ENCODE data around the gene TAX1BP1.
A peak's percentile ranks its signal among the peaks of the same experiment; 100 is the strongest.
"Not testable (repeated sequence)": the region's sequence is repeated elsewhere in the genome, so short reads cannot be mapped to it uniquely, and the experiment has no call there.

Gene TAX1BP1

DNA sequence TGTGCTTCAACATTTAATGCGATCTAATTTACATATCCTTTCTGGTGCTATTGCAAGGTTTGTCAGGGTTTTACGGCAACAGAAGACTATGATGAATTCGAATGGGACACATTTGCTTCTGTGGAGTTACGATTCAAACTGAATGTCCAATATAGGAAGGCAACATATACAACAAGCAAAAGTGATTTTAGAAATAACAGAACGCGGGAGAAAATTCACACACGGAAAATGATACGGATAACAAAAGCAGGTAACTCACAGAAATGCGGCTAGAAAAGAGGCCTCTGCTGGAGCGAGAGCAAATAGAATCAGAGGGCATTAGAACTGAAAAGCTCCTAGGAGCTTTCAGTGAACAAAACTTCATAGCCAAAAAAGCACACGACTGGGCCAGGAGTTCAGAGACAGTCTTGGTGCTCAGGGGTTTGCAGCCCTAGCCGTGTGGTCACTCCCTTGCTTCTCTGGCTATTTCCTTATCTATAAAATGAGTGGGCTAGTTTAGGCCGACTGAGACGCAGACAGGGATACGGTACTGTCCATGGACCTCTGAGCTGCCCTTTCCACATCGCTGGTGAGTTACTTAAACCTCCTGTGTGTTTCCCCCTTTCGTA, 557 bp upstream of the TAX1BP1 start:
- DNase-seq = no peak

- DNase-seq = peak; percentile 95
Measured at GRCh38 chr7:27740449-27741086, 606 bp downstream of the TAX1BP1 start.

DNA sequence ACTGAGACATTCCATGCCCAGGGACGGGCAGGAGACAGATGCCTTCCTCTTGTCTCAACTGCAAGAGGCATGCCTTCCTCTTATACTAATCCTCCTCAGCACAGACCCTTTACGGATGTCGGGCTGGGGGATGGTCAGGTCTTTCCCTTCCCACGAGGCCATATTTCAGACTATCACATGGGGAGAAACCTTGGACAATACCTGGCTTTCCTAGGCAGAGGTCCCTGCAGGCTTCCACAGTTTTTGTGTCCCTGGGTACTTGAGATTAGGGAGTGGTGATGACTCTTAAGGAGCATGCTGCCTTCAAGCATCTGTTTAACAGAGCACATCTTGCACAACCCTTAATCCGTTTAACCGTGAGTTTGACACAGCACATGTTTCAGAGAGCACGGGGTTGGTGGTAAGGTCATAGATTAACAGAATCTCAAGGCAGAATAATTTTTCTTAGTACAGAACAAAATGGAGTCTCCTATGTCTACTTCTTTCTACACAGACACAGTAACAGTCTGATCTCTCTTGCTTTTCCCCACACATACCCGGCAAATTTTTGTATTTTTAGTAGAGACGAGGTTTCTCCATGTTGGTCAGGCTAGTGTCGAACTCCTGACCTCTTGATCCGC, 2.2 kb downstream of the TAX1BP1 start:
- not testable (repeated sequence) for DNase-seq

DNA sequence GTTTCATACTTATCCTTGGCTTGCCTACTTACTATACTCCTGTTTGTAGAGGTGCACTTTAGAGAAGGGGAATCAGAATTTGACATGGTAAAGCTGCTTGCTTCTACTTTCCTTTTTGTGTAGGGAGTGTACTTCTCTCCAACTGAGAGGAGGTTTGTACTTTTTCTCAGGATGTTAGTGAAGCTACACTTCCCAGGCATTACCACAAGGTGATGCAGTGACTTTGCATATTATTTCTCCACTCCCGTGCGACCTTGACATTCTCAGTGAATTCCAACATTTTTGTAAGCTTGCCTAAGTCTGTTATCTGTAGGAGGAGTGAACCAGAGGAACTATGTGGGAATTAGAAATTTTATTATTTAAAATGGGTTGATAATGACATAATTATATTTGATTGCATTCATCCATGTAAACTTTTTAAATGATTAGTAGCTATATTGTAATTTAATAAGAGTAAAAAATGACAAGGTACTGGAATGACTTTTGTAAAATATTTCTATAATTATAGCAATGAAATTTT, 5.2 kb downstream of the TAX1BP1 start:
- DNase-seq = no peak

- no peak for DNase-seq
Measured at GRCh38 chr7:27746486-27746885, 6.5 kb downstream of the TAX1BP1 start.

- no peak for DNase-seq
Measured at GRCh38 chr7:27746978-27747377, 7.0 kb downstream of the TAX1BP1 start.

DNA sequence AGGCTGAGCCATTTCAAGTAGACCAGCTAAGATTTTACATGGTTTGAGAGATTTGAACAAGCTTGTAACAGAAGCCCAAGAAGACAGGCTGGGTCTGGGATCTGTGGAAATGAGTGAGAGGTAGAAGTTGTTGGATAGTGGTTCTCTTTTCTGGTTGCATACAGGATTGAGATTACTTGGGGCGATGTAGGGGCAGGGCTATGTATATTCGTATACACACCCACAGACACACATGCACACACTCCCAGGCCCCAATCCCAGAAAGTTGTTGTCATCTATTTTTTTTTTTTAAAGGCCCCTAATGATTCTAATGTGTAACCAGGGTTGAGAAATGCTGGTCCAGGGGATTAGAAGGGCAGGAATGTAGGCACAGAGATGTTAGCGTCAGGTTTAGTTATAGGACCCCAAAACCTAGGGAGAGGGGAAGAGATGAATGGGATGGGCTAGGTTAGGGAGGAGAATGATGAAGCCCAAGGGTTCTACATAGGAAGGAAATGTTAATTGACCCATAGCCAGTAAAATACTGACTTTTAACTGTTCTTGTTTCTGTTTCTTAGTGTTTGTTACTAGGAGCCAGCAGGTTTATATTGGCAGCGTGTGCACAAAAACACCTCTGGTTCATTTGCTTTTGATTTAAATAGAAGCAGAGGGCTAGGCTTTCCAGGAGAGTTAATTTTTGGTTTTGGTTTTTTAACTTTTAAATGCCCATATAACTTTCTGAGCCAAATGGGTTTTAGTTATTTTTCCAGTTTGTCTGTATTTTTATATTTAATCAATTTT, 7.8 kb downstream of the TAX1BP1 start:
- DNase-seq = no peak

DNA sequence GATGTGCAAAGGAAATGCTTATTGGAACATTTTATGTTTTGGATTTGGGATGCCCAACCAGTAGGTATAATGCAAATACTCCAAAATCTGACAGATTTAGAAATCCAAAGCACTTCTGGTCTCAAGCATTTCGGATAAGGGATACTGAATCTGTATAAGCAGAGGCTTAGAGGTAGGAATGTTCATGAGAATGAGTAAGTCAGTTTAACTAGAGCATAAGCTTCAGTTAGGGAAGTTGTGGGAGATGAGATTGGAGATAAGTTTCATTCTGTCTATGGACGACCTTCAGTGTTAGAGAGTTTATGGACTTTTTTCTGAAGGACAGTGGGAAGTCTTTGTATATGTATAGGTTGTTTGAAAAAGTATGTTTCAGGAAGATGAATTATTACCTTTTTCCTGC, 10.4 kb downstream of the TAX1BP1 start:
- no peak for DNase-seq

- DNase-seq = no peak
Measured at GRCh38 chr7:27751888-27752660, 12.1 kb downstream of the TAX1BP1 start.

DNA sequence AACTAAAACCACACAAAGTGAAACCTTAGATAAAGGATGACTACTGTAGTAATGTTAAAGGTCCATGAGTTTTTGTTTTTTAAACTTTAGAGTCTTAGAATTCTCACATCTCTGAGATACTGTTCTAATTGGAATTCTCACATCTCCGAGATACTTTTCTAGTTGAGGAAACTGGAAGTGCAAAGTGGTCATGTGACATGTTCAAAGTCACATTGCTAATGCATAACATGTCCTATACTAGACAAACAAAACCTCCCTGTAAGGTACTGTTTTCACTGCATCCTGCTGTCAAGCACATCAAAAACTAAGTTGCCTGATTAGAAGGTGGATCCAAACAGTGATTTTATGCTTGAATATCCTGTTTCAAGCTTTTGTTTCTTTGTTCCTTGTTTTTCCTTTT, 13.9 kb downstream of the TAX1BP1 start:
- DNase-seq = no peak

DNA sequence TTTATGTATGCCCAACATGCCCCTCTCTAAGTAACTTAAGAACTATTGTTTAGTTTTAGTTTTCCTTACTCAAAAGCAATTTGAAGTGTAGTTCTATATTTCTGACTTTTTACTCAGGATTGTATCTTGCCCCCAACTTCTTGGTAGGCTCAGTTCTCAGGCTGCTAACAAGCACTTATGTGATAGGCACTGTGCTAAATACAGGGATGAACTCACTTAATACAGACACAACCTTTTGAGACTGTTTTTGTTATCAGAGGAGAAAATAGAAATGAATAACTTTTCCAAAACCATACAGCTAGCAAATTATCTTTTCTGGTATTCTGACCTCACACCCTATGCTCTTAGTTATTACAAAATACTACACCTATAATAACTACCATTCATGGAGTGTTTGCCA, 16.3 kb downstream of the TAX1BP1 start:
- no peak for DNase-seq

- no peak for DNase-seq
Measured at GRCh38 chr7:27759491-27759890, 19.5 kb downstream of the TAX1BP1 start.

- no peak for DNase-seq
Measured at GRCh38 chr7:27762062-27762461, 22.1 kb downstream of the TAX1BP1 start.

DNA sequence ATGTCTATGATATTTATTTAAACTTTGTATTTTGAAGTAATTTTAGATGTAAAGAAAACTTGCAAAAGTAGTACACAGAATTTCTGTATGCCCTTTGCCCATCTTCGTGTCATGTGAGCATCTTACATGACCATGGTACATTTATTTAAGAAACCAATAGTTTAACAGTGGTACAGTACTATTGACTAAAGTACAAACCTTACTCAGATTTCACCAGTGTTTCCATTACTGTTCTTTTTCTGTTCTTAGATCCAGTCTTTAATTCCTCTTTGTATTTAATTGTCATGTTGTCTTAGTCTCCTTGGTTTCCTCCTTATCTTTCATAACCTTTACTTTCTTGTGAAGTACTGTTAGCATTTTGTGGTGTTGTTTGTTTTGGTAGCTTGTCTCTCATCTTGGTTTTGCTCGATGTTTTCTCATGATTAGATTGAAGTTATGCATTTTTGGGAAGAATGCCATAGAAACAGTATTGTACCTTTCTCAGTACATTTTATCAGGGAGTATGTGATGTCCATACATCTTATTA, 24.1 kb downstream of the TAX1BP1 start:
- no peak for DNase-seq

DNA sequence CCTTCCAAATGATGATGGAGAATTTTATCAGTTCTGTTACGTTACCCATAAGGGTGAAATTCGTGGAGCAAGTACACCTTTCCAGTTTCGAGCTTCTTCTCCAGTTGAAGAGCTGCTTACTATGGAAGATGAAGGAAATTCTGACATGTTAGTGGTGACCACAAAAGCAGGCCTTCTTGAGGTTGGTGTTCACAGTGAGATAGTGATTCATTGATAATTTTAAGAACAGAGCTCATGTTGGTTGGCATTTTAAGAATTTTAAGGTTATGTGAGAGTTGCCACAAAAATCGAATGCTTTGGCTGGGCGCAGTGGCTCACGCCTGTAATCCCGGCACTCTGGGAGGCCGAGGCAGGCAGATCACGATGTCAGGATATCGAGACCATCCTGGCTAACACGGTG, 25.9 kb downstream of the TAX1BP1 start:
- DNase-seq = no peak

- DNase-seq = no peak
Measured at GRCh38 chr7:27767374-27767773, 27.4 kb downstream of the TAX1BP1 start.

DNA sequence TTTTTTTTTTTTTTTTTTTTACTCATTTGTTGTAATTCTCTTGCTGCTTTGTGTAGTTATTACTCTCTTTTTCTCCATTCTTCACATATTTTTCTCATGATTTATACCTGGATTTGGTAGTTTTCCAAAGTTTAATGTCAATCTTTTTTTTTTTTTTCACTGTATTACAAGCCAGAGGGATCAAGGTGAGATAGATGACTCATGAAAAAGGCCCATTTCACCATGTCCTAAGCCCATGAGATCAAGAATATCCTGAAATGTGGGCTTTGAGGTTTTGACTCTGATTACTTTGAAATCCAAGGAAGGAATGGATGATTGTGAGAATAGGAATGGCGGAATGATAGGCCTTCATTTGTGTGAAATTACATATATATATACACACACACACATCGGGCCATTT, 31.1 kb downstream of the TAX1BP1 start:
- DNase-seq = no peak

- DNase-seq = no peak
Measured at GRCh38 chr7:27774717-27775328, 34.9 kb downstream of the TAX1BP1 start.

- no peak for DNase-seq
Measured at GRCh38 chr7:27775782-27776181, 35.8 kb downstream of the TAX1BP1 start.

GRCh38 chr7:27777662-27778061, 37.7 kb downstream of the TAX1BP1 start:
- DNase-seq = no peak

DNA sequence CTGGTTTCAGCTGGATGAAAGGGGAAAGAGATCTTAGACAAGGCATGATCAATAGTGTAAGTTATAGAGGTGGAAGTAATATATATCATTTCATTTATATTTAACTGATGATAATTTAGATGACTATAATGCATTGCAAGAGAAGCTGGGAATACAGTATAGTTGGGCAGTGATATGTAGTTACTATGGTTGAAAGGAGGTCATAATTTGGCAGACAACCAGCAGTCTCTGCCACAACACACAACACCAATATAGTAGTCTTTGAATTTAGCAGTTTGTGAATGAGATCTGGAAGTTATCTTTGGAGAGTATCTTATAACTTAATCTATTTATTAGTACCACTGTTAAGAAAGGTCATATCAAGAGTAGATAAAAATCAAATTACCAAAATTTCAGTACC, 39.9 kb downstream of the TAX1BP1 start:
- no peak for DNase-seq

DNA sequence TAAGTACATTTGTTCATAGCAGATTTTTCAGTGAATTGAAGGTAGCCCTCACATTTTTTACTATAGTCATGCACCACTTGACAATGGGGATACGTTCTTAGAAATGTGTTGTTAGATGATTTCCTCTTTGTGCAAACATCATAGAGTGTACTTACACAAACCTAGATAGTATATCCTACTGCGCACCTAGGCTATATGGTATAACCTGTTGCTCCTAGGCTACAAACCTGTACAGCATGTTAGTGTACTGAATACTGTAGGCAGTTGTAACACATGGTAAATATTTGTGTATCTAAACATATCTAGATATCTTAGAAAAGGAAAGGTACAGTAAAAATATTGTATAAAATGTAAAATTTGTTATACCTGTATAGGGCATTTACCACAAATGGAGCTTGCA, 41.2 kb downstream of the TAX1BP1 start:
- DNase-seq = no peak
